Glutamatergic neuron (in vitro differentiated cells): ENCODE results near the gene GFRA3. TPM values are rescaled to one million over a fixed set of nuclear protein-coding genes. Genes with fewer than 3 reads are reported as not detected.

Experiments used
- DNase-seq: peaks from one replicate; pipeline ENCODE4 v3.0.0; 2022
- H3K27ac Mint-ChIP-seq: one replicate; pipeline ENCODE4 v1.8.0; 2020; ENCODE audit warnings: mild to moderate bottlenecking, mixed read lengths, inconsistent platforms; ENCODE audit not compliant: unreplicated experiment
- H3K27me3 Mint-ChIP-seq: one replicate; pipeline ENCODE4 v1.8.0; 2020; ENCODE audit warnings: mild to moderate bottlenecking, moderate library complexity, mixed read lengths, inconsistent platforms; ENCODE audit not compliant: unreplicated experiment
- H3K36me3 Mint-ChIP-seq: one replicate; pipeline ENCODE4 v1.8.0; 2020; ENCODE audit warnings: mild to moderate bottlenecking, mixed read lengths, inconsistent platforms; ENCODE audit not compliant: unreplicated experiment
- H3K4me1 Mint-ChIP-seq: one replicate; pipeline ENCODE4 v1.8.0; 2020; ENCODE audit warnings: mild to moderate bottlenecking, low read depth, mixed read lengths, inconsistent platforms; ENCODE audit not compliant: unreplicated experiment
- H3K4me3 Mint-ChIP-seq: one replicate; pipeline ENCODE4 v1.8.0; 2020; ENCODE audit warnings: mild to moderate bottlenecking, mixed read lengths, inconsistent platforms; ENCODE audit not compliant: unreplicated experiment
- H3K9me3 Mint-ChIP-seq: one replicate; pipeline ENCODE4 v1.8.0; 2020; ENCODE audit warnings: mild to moderate bottlenecking, moderate library complexity, mixed read lengths, inconsistent platforms; ENCODE audit not compliant: unreplicated experiment
- total RNA-seq: library from RNA; stranded (reverse); fragmentation: NEBNext Ultra II Directional; extraction: Animal tissue kit (Norgen Biotek cat#: 25700); gene quantifications from one replicate; pipeline ENCODE4 v1.2.1, GENCODE V29; 2021; ENCODE audit not compliant: unreplicated experiment
- TF ChIP-seq, protein P1 (sequence below): fragments of 200-600 bp; sonication (generic); IDR thresholded peaks from one replicate; pipeline ENCODE4 v1.5.0; 2021; ENCODE audit not compliant: partially characterized antibody, unreplicated experiment

Gene GFRA3
- total RNA-seq, 1 donor from 2014 or later, result 1.1 TPM

DNA sequence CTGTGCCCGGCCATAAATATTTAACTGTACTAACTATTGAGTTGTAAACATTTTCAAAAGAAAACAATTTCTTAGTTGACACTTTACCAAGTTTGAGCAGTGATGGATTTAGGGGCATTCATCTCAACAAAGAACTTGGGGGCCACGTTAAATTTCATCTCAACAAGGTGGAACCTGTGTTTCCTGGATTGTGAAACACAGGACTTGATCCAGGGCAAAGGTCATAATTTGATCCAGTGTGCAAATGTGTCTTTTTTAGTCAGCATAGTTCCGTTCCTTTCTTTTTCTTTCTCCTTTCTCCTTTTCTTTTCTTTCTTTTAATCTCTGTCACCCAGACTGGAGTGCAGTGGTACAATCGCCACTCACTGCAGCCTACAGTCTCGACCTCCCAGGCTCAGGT lies 3.1 kb downstream of the GFRA3 start:
- Mint-ChIP-seq H3K27me3 (peaks cover 14% of the 10 kb centered on the region), H3K4me3 (no peak overlapping the region), H3K9me3 (no peaks in the 10 kb centered on the region), H3K27ac (no peak overlapping the region), H3K36me3 (no peaks in the 10 kb centered on the region), H3K4me1 (peaks cover 7% of the 10 kb centered on the region)
- TF ChIP-seq, protein P1, sequence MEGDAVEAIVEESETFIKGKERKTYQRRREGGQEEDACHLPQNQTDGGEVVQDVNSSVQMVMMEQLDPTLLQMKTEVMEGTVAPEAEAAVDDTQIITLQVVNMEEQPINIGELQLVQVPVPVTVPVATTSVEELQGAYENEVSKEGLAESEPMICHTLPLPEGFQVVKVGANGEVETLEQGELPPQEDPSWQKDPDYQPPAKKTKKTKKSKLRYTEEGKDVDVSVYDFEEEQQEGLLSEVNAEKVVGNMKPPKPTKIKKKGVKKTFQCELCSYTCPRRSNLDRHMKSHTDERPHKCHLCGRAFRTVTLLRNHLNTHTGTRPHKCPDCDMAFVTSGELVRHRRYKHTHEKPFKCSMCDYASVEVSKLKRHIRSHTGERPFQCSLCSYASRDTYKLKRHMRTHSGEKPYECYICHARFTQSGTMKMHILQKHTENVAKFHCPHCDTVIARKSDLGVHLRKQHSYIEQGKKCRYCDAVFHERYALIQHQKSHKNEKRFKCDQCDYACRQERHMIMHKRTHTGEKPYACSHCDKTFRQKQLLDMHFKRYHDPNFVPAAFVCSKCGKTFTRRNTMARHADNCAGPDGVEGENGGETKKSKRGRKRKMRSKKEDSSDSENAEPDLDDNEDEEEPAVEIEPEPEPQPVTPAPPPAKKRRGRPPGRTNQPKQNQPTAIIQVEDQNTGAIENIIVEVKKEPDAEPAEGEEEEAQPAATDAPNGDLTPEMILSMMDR, result no peak
- no peak for DNase-seq

DNA sequence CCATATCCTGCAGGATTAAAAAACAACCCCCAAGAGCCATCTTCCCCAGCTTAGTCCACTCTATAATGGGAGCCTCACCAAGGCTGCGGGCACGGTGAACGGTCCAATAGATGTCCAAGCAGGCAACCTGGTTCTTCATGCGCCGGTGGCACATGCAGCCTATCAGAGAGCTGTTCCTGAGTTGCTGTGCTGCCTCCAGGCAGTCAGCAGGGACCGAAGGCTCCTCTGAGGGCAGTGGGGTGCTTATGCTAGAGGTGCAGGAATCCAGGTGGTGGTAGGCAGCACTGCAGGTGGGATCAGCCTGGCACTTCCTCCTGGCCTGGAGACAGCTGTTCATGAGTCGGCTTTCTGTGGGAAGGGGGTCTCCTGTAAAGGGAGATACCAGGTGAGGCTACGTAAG lies 10.2 kb downstream of the GFRA3 start:
- DNase-seq, result no peak
- no peaks in the 10 kb centered on the region for H3K4me1 Mint-ChIP-seq
- TF ChIP-seq, protein P1, result no peak
- no peak overlapping the region for H3K27ac Mint-ChIP-seq
- peaks cover 4% of the 10 kb centered on the region for H3K27me3 Mint-ChIP-seq
- H3K36me3 Mint-ChIP-seq, result no peaks in the 10 kb centered on the region
- H3K4me3 Mint-ChIP-seq, result no peak overlapping the region
- no peaks in the 10 kb centered on the region for H3K9me3 Mint-ChIP-seq

DNA sequence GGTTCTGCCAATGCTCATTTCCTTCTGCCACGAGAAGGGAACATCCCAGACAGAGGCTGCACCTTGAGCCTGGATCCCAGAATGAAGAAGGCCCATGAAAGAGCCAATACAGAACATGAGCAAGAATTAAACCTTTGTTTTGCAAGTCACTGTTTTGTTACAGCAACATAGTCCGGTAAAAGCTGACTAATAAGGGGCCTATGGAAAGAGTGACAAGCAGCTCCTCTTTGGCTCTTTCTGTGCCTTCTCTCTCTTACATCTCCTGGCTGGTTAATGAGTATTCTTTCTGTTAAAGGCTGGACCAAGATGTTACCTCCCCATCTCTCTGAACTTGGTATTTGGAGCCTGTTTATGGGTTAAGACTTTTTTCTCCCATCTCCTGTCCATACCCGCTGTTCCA lies 10.8 kb downstream of the GFRA3 start:
- H3K27ac Mint-ChIP-seq, result no peak overlapping the region
- no peaks in the 10 kb centered on the region for H3K9me3 Mint-ChIP-seq
- TF ChIP-seq, protein P1, result no peak
- peaks cover 4% of the 10 kb centered on the region for H3K27me3 Mint-ChIP-seq
- no peaks in the 10 kb centered on the region for H3K36me3 Mint-ChIP-seq
- H3K4me1 Mint-ChIP-seq, result peaks cover 4% of the 10 kb centered on the region
- DNase-seq, result no peak
- H3K4me3 Mint-ChIP-seq, result no peak overlapping the region

DNA sequence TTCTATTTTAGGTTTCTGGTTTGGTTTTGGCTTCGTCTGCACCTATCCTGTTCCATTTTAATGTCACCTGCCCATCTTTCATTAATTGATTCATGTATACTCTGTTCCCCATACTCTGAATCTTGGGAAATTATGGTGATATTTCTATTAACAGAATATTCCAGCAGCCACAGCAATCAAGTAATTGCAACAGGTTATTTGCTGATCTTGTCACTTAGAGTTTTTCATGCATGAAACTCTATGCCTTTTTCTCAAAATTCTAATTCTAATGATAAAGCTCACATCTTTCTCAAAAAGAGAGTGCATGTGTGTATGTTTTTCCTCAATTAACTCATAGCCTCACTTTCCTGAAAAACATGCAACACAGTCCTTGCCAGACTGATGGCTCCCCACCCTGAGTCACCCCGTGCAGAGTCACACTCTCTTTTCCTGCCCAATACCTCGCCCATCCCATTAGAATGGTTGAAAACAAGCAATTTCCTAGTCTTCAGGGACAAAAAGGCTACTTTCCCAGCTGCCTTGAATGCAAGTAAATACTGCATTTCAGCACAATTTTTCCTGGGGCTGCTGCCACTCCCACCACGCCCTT lies 15.6 kb downstream of the GFRA3 start:
- Mint-ChIP-seq H3K27me3 (peaks cover 7% of the 10 kb centered on the region), H3K9me3 (no peaks in the 10 kb centered on the region), H3K4me1 (peaks cover 4% of the 10 kb centered on the region), H3K4me3 (no peak overlapping the region), H3K27ac (no peak overlapping the region), H3K36me3 (no peaks in the 10 kb centered on the region)
- TF ChIP-seq, protein P1, result no peak
- no peak for DNase-seq

DNA sequence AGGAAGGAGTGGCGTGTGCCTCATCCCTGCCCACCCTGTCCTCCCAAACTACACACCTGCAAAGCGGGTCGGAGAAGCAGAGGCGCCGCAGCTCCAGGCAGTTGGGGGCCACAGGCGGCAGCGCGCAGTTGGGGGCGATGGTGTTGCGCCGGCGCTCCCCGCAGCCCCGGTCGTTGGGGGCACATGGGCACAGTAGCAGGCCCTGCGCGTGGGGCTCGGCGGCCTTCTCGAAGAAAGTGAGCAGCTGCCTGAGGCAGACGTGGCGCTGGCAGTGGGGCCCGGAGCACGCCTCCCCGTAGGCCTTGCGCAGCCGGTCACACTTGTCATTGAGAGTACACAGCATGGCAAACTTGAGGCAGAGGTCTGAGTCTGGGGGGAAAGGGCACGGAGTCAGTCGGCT lies 16.8 kb downstream of the GFRA3 start:
- Mint-ChIP-seq H3K4me1 (peaks cover 4% of the 10 kb centered on the region), H3K4me3 (no peak overlapping the region), H3K9me3 (peaks cover 3% of the 10 kb centered on the region), H3K27me3 (peaks cover 7% of the 10 kb centered on the region), H3K36me3 (no peaks in the 10 kb centered on the region), H3K27ac (no peak overlapping the region)
- TF ChIP-seq, protein P1, result no peak
- DNase-seq, result no peak
